Measurements from ENCODE around the gene UBA52. TPM values are rescaled to one million over a fixed set of nuclear protein-coding genes. Genes with fewer than 3 reads are reported as not detected.

Gene UBA52
- total RNA-seq, 1 experiment from 2014 or later = 1,330 TPM

DNA sequence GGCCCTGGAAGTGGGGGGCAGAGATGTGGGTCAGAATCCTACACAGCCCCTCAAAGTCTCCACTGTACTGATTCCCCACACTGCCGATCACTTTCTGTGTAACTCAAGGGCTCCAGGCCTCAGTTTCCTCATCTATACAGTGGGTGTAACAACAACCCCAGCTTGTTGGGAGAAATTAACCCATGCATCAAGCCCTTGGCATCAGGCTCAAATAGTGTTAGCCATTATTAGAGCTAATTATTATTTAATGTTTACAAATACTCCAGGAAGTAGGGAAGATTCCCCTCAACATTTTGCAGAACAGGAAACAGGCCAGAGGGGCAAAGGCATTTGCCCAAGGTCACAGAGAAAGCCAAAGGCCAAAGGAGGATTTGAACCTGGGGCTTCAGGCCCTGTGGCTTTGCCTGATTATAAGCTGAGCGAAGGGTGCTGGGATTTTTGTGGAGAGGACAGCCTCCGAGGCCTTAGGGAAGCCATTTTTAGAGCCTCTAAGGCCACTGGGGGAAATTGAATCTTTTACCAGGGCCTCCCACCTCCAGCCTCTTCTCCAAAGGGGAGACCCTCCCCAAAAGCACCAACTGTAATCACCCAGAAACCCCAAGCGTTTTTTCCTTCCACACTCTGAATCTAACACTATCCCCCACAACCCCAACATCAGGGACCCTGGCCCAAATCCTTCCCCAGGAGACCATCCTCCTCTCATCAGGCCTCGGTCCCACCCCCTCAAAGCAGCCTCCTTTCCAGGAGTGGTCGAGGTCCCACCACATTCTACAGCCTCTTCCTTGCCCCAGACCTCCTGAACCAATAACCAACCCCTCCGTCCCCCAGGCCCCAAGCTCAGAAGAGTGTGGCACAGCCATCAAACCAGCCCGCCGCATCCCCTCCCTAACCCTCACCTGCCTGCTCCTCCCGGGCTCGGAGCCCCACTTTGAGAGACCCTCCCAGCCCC, 29.4 kb upstream of the UBA52 start:
- Mint-ChIP-seq H3K27me3 (ENCODE audit: insufficient read depth, unreplicated experiment) (no peaks in the 10 kb centered on the region), H3K4me3 (ENCODE audit: unreplicated experiment) (peak overlapping the region; percentile 87), H3K36me3 (ENCODE audit: insufficient read depth, unreplicated experiment) (peaks cover 30% of the 10 kb centered on the region), H3K4me1 (ENCODE audit: insufficient read depth, unreplicated experiment) (peaks cover 8% of the 10 kb centered on the region), H3K9me3 (ENCODE audit: unreplicated experiment) (no peaks in the 10 kb centered on the region), H3K27ac (ENCODE audit: low read depth, unreplicated experiment) (peak overlapping the region; percentile 94)
- BruUV-seq (replicated peaks) = no TSS peak
- TF ChIP-seq, protein P1, sequence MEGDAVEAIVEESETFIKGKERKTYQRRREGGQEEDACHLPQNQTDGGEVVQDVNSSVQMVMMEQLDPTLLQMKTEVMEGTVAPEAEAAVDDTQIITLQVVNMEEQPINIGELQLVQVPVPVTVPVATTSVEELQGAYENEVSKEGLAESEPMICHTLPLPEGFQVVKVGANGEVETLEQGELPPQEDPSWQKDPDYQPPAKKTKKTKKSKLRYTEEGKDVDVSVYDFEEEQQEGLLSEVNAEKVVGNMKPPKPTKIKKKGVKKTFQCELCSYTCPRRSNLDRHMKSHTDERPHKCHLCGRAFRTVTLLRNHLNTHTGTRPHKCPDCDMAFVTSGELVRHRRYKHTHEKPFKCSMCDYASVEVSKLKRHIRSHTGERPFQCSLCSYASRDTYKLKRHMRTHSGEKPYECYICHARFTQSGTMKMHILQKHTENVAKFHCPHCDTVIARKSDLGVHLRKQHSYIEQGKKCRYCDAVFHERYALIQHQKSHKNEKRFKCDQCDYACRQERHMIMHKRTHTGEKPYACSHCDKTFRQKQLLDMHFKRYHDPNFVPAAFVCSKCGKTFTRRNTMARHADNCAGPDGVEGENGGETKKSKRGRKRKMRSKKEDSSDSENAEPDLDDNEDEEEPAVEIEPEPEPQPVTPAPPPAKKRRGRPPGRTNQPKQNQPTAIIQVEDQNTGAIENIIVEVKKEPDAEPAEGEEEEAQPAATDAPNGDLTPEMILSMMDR (IDR thresholded peaks at IDR 0.05; ENCODE audit: unreplicated experiment) = no peak
- intact Hi-C loops (cut with micrococcal nuclease) = no loop called here
- ChIA-PET CTCF (interaction anchor here (0.5 to 0.7 kb wide), 3 partner anchors 12 to 270 kb away, joined by 3 to 4 read pairs (median 3); no protein-coding TSS in a partner anchor), POLR2A (interaction anchor here (0.8 to 2.0 kb wide), 7 partner anchors 12 to 47 kb away, joined by 3 to 13 read pairs (median 6); partner anchors contain the start of genes ELL, KXD1, REX1BD and UBA52)
- no peak for DNase-seq (ENCODE audit: unreplicated experiment)

DNA sequence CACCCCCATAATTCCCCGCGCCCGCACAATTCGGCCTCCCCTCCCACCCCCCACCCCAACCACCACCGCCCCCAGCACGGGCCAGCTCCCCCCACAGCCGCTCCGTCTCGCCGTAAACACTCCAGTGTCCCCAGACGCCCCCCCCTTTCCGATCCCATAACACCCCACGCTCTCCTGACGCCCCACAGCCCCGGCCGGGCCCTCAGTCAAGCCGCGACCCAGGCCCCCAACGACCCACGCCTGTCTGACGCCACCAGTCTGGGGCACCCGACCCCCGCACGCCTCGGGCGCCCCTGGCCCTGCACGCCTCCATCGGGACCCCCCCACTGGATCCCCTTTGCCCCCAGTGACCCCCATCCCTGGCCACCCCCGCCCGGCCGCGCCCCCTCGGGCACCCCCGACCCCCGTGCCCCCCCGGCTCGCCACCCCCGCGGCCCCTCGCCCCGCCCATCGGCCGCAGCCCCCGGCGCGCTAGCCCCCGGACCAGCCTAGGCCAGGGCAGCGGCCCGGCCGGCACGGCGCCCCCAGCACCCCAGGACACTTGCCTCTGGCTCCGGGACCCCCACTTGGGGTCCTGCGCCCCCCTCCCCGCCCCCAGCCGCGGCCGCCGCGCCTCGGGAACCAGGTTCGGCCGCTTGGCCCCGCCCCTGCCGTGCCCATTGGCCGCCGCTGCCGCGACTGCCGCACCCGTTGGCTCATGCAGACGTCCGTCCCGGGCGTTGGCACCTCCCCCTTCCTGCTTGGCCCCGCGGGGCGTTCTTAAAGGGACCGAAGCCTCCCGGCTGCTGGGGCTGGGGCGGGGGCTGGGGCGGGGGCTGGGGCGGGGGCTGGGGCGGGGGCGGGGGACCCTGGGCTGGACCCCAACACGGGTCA, 28.5 kb upstream of the UBA52 start, which contains the start of gene FKBP8:
Gene FKBP8, minus strand, starts transcription at position 633 of the 873 bp plus-strand sequence. CDS start 1,603 bp downstream, outside the sequence.
- ChIA-PET POLR2A (interaction anchor here (0.6 to 3.3 kb wide), 19 partner anchors 11 to 376 kb away, joined by 3 to 38 read pairs (median 5); partner anchors contain the start of genes COPE, DDX49, ELL and KXD1), CTCF (interaction anchor here (0.5 to 1.7 kb wide), 5 partner anchors 23 to 129 kb away, joined by 3 to 7 read pairs (median 5); no protein-coding TSS in a partner anchor)
- Mint-ChIP-seq H3K36me3 (ENCODE audit: insufficient read depth, unreplicated experiment) (peaks cover 30% of the 10 kb centered on the region), H3K4me3 (ENCODE audit: unreplicated experiment) (peak within 1 kb of the TSS; percentile 87), H3K27me3 (ENCODE audit: insufficient read depth, unreplicated experiment) (no peaks in the 10 kb centered on the region), H3K27ac (ENCODE audit: low read depth, unreplicated experiment) (peak within 1 kb of the TSS; percentile 94), H3K4me1 (ENCODE audit: insufficient read depth, unreplicated experiment) (peaks cover 8% of the 10 kb centered on the region), H3K9me3 (ENCODE audit: unreplicated experiment) (no peaks in the 10 kb centered on the region)
- TF ChIP-seq, protein P1 (IDR thresholded peaks at IDR 0.05; ENCODE audit: unreplicated experiment) = no peak
- no TSS peak for BruUV-seq (replicated peaks)
- peak; percentile 87 for DNase-seq (ENCODE audit: unreplicated experiment)
- intact Hi-C loops (cut with micrococcal nuclease) = no loop called here

GRCh38 chr19:18543814-18544475, 27.7 kb upstream of the UBA52 start:
- CTCF ChIA-PET = interaction anchor here (0.6 to 1.7 kb wide), 8 partner anchors 14 to 373 kb away, joined by 3 to 7 read pairs (median 5); partner anchors contain the start of gene KXD1
- POLR2A ChIA-PET = interaction anchor here (0.6 to 3.3 kb wide), 14 partner anchors 10 to 375 kb away, joined by 3 to 38 read pairs (median 4); partner anchors contain the start of genes COPE, DDX49, ELL and KXD1
- peak; percentile 85 for DNase-seq (ENCODE audit: unreplicated experiment)

More at GRCh38 chr19:18543814-18544475, 27.7 kb upstream of the UBA52 start:
- Mint-ChIP-seq H3K36me3 (ENCODE audit: insufficient read depth, unreplicated experiment) (peaks cover 28% of the 10 kb centered on the region), H3K27me3 (ENCODE audit: insufficient read depth, unreplicated experiment) (no peaks in the 10 kb centered on the region), H3K4me1 (ENCODE audit: insufficient read depth, unreplicated experiment) (peaks cover 8% of the 10 kb centered on the region), H3K4me3 (ENCODE audit: unreplicated experiment) (peak overlapping the region; percentile 87), H3K9me3 (ENCODE audit: unreplicated experiment) (no peaks in the 10 kb centered on the region), H3K27ac (ENCODE audit: low read depth, unreplicated experiment) (peak overlapping the region; percentile 94)
- TF ChIP-seq, protein P1 (IDR thresholded peaks at IDR 0.05; ENCODE audit: unreplicated experiment) = no peak
- no TSS peak for BruUV-seq (replicated peaks)
- intact Hi-C loops (cut with micrococcal nuclease) = no loop called here
